Measurements from ENCODE around the gene SLC4A11. TPM values are rescaled to one million over a fixed set of nuclear protein-coding genes. Genes with fewer than 3 reads are reported as not detected.

SLC4A11 gene
- total RNA-seq, 1 donor from 2014 or later: 5.0 TPM

DNA sequence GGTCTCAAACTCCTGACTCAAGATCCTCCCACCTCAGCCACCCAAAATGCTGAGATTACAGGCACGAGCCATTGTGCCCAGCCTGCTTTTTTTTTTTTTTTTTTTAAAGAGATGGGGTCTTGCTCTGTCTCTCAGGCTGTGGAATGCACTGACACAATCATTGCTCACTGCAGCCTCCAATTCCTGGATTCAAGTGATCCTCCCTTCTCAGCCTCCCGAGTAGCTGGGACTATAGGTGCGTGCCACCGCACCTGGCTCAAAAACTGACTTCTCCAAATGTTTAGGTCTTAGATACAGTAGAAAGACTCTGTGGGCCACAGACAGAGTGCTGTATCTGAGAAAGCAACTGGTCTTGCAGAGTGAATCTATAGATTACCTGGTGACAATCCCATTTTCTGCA lies 31.1 kb upstream of the SLC4A11 start:
- DNase-seq: no peak
- no peak for ATAC-seq
- no peak overlapping the region for H3K4me3 ChIP-seq
- H3K27ac ChIP-seq: no peak overlapping the region
- no peaks in the 10 kb centered on the region for H3K27me3 ChIP-seq (ENCODE audit: low read depth)
- TF ChIP-seq, protein P1, sequence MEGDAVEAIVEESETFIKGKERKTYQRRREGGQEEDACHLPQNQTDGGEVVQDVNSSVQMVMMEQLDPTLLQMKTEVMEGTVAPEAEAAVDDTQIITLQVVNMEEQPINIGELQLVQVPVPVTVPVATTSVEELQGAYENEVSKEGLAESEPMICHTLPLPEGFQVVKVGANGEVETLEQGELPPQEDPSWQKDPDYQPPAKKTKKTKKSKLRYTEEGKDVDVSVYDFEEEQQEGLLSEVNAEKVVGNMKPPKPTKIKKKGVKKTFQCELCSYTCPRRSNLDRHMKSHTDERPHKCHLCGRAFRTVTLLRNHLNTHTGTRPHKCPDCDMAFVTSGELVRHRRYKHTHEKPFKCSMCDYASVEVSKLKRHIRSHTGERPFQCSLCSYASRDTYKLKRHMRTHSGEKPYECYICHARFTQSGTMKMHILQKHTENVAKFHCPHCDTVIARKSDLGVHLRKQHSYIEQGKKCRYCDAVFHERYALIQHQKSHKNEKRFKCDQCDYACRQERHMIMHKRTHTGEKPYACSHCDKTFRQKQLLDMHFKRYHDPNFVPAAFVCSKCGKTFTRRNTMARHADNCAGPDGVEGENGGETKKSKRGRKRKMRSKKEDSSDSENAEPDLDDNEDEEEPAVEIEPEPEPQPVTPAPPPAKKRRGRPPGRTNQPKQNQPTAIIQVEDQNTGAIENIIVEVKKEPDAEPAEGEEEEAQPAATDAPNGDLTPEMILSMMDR (IDR thresholded peaks at IDR 0.05): no peak
- peaks cover 83% of the 10 kb centered on the region for H3K36me3 ChIP-seq
- H3K9me3 ChIP-seq: no peaks in the 10 kb centered on the region
- intact Hi-C loops (cut with DNase I): no loop called here
- H3K4me1 ChIP-seq: no peaks in the 10 kb centered on the region

DNA sequence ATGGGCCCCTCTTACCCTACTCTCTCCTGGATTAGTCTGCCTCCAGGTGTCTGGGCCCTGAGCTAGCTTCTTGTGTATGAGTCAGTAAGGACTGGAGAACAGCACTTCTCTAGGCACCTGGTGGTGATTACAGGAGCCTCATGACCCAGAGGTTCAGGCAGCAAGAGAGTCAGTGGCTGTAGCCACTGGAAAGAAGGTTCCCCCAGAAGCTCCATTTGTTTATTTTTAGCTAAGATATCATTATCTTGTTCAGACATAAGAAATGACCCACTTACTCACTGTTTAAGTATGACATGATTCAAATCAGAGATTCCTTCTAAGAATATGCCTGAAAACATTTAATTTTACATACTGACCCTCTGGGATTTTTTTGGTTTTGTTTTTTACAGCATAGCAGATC lies 23.6 kb upstream of the SLC4A11 start:
- TF ChIP-seq, protein P1 (IDR thresholded peaks at IDR 0.05): no peak
- no peaks in the 10 kb centered on the region for H3K9me3 ChIP-seq
- no peak for ATAC-seq
- H3K4me3 ChIP-seq: no peak overlapping the region
- DNase-seq: no peak
- intact Hi-C loops (cut with DNase I): no loop called here
- no peaks in the 10 kb centered on the region for H3K27me3 ChIP-seq (ENCODE audit: low read depth)
- no peak overlapping the region for H3K27ac ChIP-seq
- H3K4me1 ChIP-seq: no peaks in the 10 kb centered on the region
- peaks cover 91% of the 10 kb centered on the region for H3K36me3 ChIP-seq

GRCh38 chr20:3258429-3258828 lies 19.4 kb upstream of the SLC4A11 start:
- no peaks in the 10 kb centered on the region for H3K9me3 ChIP-seq
- DNase-seq (no peak), ATAC-seq (no peak)
- H3K27ac ChIP-seq: no peak overlapping the region
- H3K36me3 ChIP-seq: peaks cover 94% of the 10 kb centered on the region
- H3K27me3 ChIP-seq (ENCODE audit: low read depth): no peaks in the 10 kb centered on the region
- intact Hi-C loops (cut with DNase I): no loop called here
- H3K4me1 ChIP-seq: no peaks in the 10 kb centered on the region
- TF ChIP-seq, protein P1 (IDR thresholded peaks at IDR 0.05): no peak
- no peak overlapping the region for H3K4me3 ChIP-seq

GRCh38 chr20:3255728-3256127 lies 16.7 kb upstream of the SLC4A11 start:
- Histone ChIP-seq H3K9me3 (no peaks in the 10 kb centered on the region), H3K27me3 (ENCODE audit: low read depth) (no peaks in the 10 kb centered on the region), H3K4me3 (no peak overlapping the region), H3K4me1 (no peaks in the 10 kb centered on the region), H3K27ac (no peak overlapping the region), H3K36me3 (peaks cover 96% of the 10 kb centered on the region)
- DNase-seq (no peak), ATAC-seq (no peak)
- TF ChIP-seq, protein P1 (IDR thresholded peaks at IDR 0.05): no peak
- intact Hi-C loops (cut with DNase I): no loop called here

GRCh38 chr20:3251806-3252205 lies 12.8 kb upstream of the SLC4A11 start:
- TF ChIP-seq, protein P1 (IDR thresholded peaks at IDR 0.05): no peak
- ATAC-seq (peak in 1 of 2 donors; percentile 23), DNase-seq (no peak)

DNA sequence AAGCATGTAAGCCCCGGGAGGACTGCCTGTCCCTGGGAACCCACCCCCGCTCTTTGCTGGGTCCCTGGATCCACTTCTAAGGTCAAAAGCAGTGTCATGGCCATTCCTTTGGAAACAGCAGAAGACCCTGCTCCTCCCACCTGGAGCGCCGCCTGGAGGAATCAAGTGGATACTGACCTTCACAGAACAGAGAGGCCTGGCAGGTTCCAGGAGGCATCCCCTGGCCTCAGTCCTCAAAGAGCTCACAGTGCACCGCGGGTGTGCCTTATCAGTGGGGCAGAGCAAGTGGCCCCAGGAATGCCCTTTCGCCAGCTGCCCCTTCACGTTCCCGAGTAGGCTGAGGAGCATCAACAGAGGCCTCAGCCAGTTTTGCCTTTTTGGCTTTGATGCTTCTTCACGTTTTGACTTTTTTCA lies 11.1 kb upstream of the SLC4A11 start:
- TF ChIP-seq, protein P1 (IDR thresholded peaks at IDR 0.05): no peak
- peaks cover 9% of the 10 kb centered on the region for H3K27me3 ChIP-seq (ENCODE audit: low read depth)
- intact Hi-C loops (cut with DNase I): no loop called here
- peaks cover 43% of the 10 kb centered on the region for H3K36me3 ChIP-seq
- H3K4me1 ChIP-seq: peaks cover 10% of the 10 kb centered on the region
- H3K27ac ChIP-seq: no peak overlapping the region
- ATAC-seq (no peak), DNase-seq (no peak)
- no peaks in the 10 kb centered on the region for H3K9me3 ChIP-seq
- no peak overlapping the region for H3K4me3 ChIP-seq

More at GRCh38 chr20:3251806-3252205, 12.8 kb upstream of the SLC4A11 start:
- Histone ChIP-seq H3K36me3 (peaks cover 60% of the 10 kb centered on the region), H3K4me3 (no peak overlapping the region), H3K27me3 (ENCODE audit: low read depth) (peaks cover 9% of the 10 kb centered on the region), H3K9me3 (no peaks in the 10 kb centered on the region), H3K4me1 (peaks cover 10% of the 10 kb centered on the region), H3K27ac (no peak overlapping the region)
- intact Hi-C loops (cut with DNase I): no loop called here
